ENCODE measurements around the gene MRPL55. TPM values are rescaled to one million over a fixed set of nuclear protein-coding genes. Genes with fewer than 3 reads are reported as not detected.

MRPL55 gene
- total RNA-seq, 2 donors from 2014 or later: 57.6 to 66.7 TPM

DNA sequence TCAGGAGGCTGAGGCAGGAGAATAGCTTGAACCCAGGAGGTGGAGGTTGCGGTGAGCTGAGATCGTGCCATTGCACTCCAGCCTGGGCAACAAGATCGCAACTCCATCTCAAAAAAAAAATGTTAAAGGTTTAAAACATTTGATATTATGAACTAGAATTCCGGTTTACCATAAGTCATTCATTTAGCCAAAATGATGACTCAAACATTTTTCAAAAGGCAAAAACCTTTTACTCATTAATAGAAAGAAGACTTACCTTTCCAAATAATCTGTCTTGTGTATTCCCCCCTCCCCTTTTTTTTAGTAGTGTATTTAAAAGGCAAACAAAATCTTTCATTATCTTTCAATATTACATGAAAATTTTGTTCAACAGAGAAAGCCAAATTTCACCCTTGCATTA is 8.2 kb upstream of the MRPL55 start:
- peaks cover 5% of the 10 kb centered on the region for H3K4me1 ChIP-seq (ENCODE audit: control insufficient read depth, insufficient read depth, low read length)
- H3K4me3 Mint-ChIP-seq: no peak overlapping the region
- peaks cover 5% of the 10 kb centered on the region for H3K4me1 Mint-ChIP-seq

DNA sequence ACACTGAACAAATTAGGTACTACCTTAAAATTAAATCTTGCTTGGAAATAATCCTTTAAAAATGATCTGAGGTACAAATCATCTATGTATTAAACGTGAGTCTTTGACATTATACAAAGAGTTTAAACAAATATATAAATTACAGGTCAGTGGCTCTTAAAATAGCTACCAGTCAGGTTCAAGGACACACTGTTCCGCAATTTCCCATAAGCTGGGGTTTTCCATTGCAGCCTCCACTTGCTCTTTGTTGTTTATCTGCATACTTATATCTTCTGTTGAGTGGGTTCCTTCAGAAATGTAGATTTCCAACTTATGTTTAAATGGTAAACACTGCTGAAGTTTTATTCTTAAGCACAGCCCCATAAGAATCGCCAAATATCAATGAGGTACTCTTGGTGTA is 5.7 kb upstream of the MRPL55 start:
- Histone ChIP-seq H3K9ac (ENCODE audit: extremely low read depth, low read length, poor library complexity, severe bottlenecking) (no peak overlapping the region), H3K36me3 (ENCODE audit: control insufficient read depth, insufficient read depth, low read length) (no peaks in the 10 kb centered on the region), H3K4me3 (ENCODE audit: low read length) (no peak overlapping the region), H3K27me3 (ENCODE audit: control insufficient read depth, insufficient read depth, low read length, poor library complexity, severe bottlenecking) (no peaks in the 10 kb centered on the region), H3K9me3 (ENCODE audit: control insufficient read depth, low read length) (peaks cover 56% of the 10 kb centered on the region), H3K27ac (ENCODE audit: low read depth, low read length) (no peak overlapping the region), H3K4me1 (ENCODE audit: control insufficient read depth, insufficient read depth, low read length) (peaks cover 3% of the 10 kb centered on the region)
- TF ChIP-seq CTCF (conservative IDR thresholded peaks at IDR 0.05): no peak
- no peak overlapping the region for H3K27ac Mint-ChIP-seq
- no peak for DNase-seq
- H3K9me3 Mint-ChIP-seq: peaks cover 51% of the 10 kb centered on the region
- peaks cover 11% of the 10 kb centered on the region for H3K4me1 Mint-ChIP-seq
- H3K27me3 Mint-ChIP-seq (ENCODE audit: insufficient read depth): peaks cover 6% of the 10 kb centered on the region
- no peak overlapping the region for H3K4me3 Mint-ChIP-seq
- WGBS, 2 experiments (ENCODE audit: insufficient coverage in 1 of 2, insufficient read length in 1 of 2): 95 to 100% methylated on average over 1 to 2 of the region's 3 CpGs
- H3K36me3 Mint-ChIP-seq (ENCODE audit: low read depth): peaks cover 8% of the 10 kb centered on the region

More for the DNA sequence above, 8.2 kb upstream of the MRPL55 start:
- Histone ChIP-seq H3K27me3 (ENCODE audit: control insufficient read depth, insufficient read depth, low read length, poor library complexity, severe bottlenecking) (no peaks in the 10 kb centered on the region), H3K27ac (ENCODE audit: low read depth, low read length) (no peak overlapping the region), H3K9ac (ENCODE audit: extremely low read depth, low read length, poor library complexity, severe bottlenecking) (no peak overlapping the region), H3K4me3 (ENCODE audit: low read length) (no peak overlapping the region), H3K9me3 (ENCODE audit: control insufficient read depth, low read length) (peaks cover 80% of the 10 kb centered on the region), H3K36me3 (ENCODE audit: control insufficient read depth, insufficient read depth, low read length) (no peaks in the 10 kb centered on the region)
- 79 to 90% methylated on average over 2 to 4 of the region's 4 CpGs for WGBS, 2 experiments (ENCODE audit: insufficient coverage in 1 of 2, insufficient read length in 1 of 2)
- no peak for DNase-seq
- Mint-ChIP-seq H3K27ac (no peak overlapping the region), H3K9me3 (peaks cover 67% of the 10 kb centered on the region), H3K36me3 (ENCODE audit: low read depth) (peaks cover 8% of the 10 kb centered on the region), H3K27me3 (ENCODE audit: insufficient read depth) (peaks cover 5% of the 10 kb centered on the region)
- no peak for TF ChIP-seq CTCF (conservative IDR thresholded peaks at IDR 0.05)

- H3K4me1 ChIP-seq (ENCODE audit: control insufficient read depth, insufficient read depth, low read length): peaks cover 5% of the 10 kb centered on the region
- peaks cover 2% of the 10 kb centered on the region for H3K36me3 ChIP-seq (ENCODE audit: control insufficient read depth, insufficient read depth, low read length)
- 81 to 100% methylated on average over 1 of the region's 1 CpG for WGBS, 2 experiments (ENCODE audit: insufficient coverage in 1 of 2, insufficient read length in 1 of 2)
- Mint-ChIP-seq H3K9me3 (peaks cover 31% of the 10 kb centered on the region), H3K36me3 (ENCODE audit: low read depth) (peaks cover 4% of the 10 kb centered on the region), H3K4me1 (peaks cover 12% of the 10 kb centered on the region), H3K27ac (no peak overlapping the region), H3K27me3 (ENCODE audit: insufficient read depth) (peaks cover 4% of the 10 kb centered on the region), H3K4me3 (no peak overlapping the region)
- H3K27me3 ChIP-seq (ENCODE audit: control insufficient read depth, insufficient read depth, low read length, poor library complexity, severe bottlenecking): no peaks in the 10 kb centered on the region
- no peak overlapping the region for H3K27ac ChIP-seq (ENCODE audit: low read depth, low read length)
- DNase-seq: no peak
- TF ChIP-seq CTCF (conservative IDR thresholded peaks at IDR 0.05): no peak
- peaks cover 34% of the 10 kb centered on the region for H3K9me3 ChIP-seq (ENCODE audit: control insufficient read depth, low read length)
- H3K4me3 ChIP-seq (ENCODE audit: low read length): no peak overlapping the region
- H3K9ac ChIP-seq (ENCODE audit: extremely low read depth, low read length, poor library complexity, severe bottlenecking): no peak overlapping the region
Measured at GRCh38 chr1:228112617-228113016, 3.5 kb upstream of the MRPL55 start.

Measured in endodermal cell (in vitro differentiated cells).